Smooth muscle cell (in vitro differentiated cells): Measurements from ENCODE around the gene DIRAS1. TPM values are rescaled to one million over a fixed set of nuclear protein-coding genes. Genes with fewer than 3 reads are reported as not detected.

Source experiments
- DNase-seq: peaks from one replicate; lab custom pipeline; 2025; ENCODE audit not compliant: unreplicated experiment; lab: John Stamatoyannopoulos, UW
- H2AFZ ChIP-seq: fragments of 200-600 bp; sonication (generic); 2 replicates; pipeline ENCODE4 v1.6.0; 2016; ENCODE audit warnings: antibody characterized with exemption, low read depth, mild to moderate bottlenecking
- H3F3A ChIP-seq: fragments of 200-600 bp; sonication (generic); 2 replicates; pipeline ENCODE4 v1.6.0; 2017; ENCODE audit warnings: antibody characterized with exemption, low read depth
- H3K27ac ChIP-seq: fragments of 200-600 bp; sonication (generic); 2 replicates; pipeline ENCODE4 v1.5.1; 2016; ENCODE audit warnings: low read depth, mild to moderate bottlenecking
- H3K27me3 ChIP-seq: fragments of 200-600 bp; sonication (generic); 2 replicates; pipeline ENCODE4 v1.6.1; 2016; ENCODE audit warnings: low read depth, mild to moderate bottlenecking
- H3K36me3 ChIP-seq: fragments of 200-600 bp; sonication (generic); 2 replicates; pipeline ENCODE4 v1.5.1; 2016; ENCODE audit warnings: low read depth
- H3K4me1 ChIP-seq: fragments of 200-600 bp; sonication (generic); 2 replicates; pipeline ENCODE4 v1.5.1; 2016; ENCODE audit warnings: low read depth
- H3K4me2 ChIP-seq: fragments of 200-600 bp; sonication (generic); 2 replicates; pipeline ENCODE4 v1.6.0; 2016; ENCODE audit warnings: mild to moderate bottlenecking
- H3K4me3 ChIP-seq: fragments of 200-600 bp; sonication (generic); 2 replicates; pipeline ENCODE4 v1.5.1; 2016; ENCODE audit warnings: mild to moderate bottlenecking
- H3K79me2 ChIP-seq: fragments of 200-600 bp; sonication (generic); 2 replicates; pipeline ENCODE4 v1.6.0; 2016; ENCODE audit warnings: low read depth, mild to moderate bottlenecking
- H3K9ac ChIP-seq: fragments of 200-600 bp; sonication (generic); 2 replicates; pipeline ENCODE4 v1.6.0; 2016; ENCODE audit warnings: low read depth
- H3K9me3 ChIP-seq: fragments of 200-600 bp; sonication (generic); replicated peaks from 2 replicates; pipeline ENCODE4 v1.5.1; 2016; ENCODE audit warnings: low read depth
- H4K20me1 ChIP-seq: fragments of 200-600 bp; sonication (generic); 2 replicates; pipeline ENCODE4 v1.6.0; 2016; ENCODE audit warnings: low read depth
- CTCF ChIP-seq: fragments of 200-600 bp; sonication (generic); IDR thresholded peaks from 2 replicates; pipeline ENCODE4 v1.5.1; 2017; ENCODE audit warnings: borderline replicate concordance, mild to moderate bottlenecking, antibody characterized with exemption; ENCODE audit not compliant: insufficient read depth, poor library complexity, severe bottlenecking
- WGBS: methylation state at CpG from one replicate; pipeline ENCODE4 v1.1.7; 2016; ENCODE audit warnings: low lambda C conversion rate; 5-methylcytosine and 5-hydroxymethylcytosine counted together
- polyA plus RNA-seq: library from polyadenylated mRNA; unstranded; fragments of >200 nt; fragmentation: Nextera tagmentation; extraction: Ambion mirVana; gene quantifications from 2 replicates; pipeline ENCODE4 v1.2.1, GENCODE V29; 2016
- total RNA-seq: library from RNA; depleted of rRNA; stranded (reverse); fragments of >200 nt; gene quantifications from 2 replicates; pipeline ENCODE4 v1.2.3, GENCODE V29; 2014

Gene DIRAS1
- total and polyA plus RNA-seq, 2 experiments from 2014 or later = 6.7 to 7.2 TPM

GRCh38 chr19:2732157-2732725, 11.1 kb upstream of the DIRAS1 start:
- Histone ChIP-seq H3K27me3 (no peaks in the 10 kb centered on the region), H3K36me3 (peaks cover 4% of the 10 kb centered on the region), H3K4me3 (no peak overlapping the region), H4K20me1 (no peaks in the 10 kb centered on the region), H3K79me2 (no peaks in the 10 kb centered on the region), H3K27ac (no peak overlapping the region), H3K9ac (no peak overlapping the region), H3K9me3 (no peaks in the 10 kb centered on the region), H3K4me2 (no peak overlapping the region), H3K4me1 (no peaks in the 10 kb centered on the region), H3F3A (no peaks in the 10 kb centered on the region), H2AFZ (no peak overlapping the region)
- DNase-seq = no peak
- 97% methylated on average over 26 of the region's 33 CpGs for WGBS
- TF ChIP-seq CTCF = no peak

- H3K4me3 ChIP-seq = no peak overlapping the region
- no peak overlapping the region for H3K27ac ChIP-seq
- H3K4me2 ChIP-seq = no peak overlapping the region
- no peaks in the 10 kb centered on the region for H3F3A ChIP-seq
- no peak overlapping the region for H2AFZ ChIP-seq
- no peaks in the 10 kb centered on the region for H3K27me3 ChIP-seq
- H3K4me1 ChIP-seq = no peaks in the 10 kb centered on the region
- H3K9ac ChIP-seq = no peak overlapping the region
- no peaks in the 10 kb centered on the region for H3K79me2 ChIP-seq
- no peaks in the 10 kb centered on the region for H4K20me1 ChIP-seq
- no peak for TF ChIP-seq CTCF
- 91% methylated on average over 32 of the region's 41 CpGs for WGBS
- no peak for DNase-seq
- H3K36me3 ChIP-seq = no peaks in the 10 kb centered on the region
- no peaks in the 10 kb centered on the region for H3K9me3 ChIP-seq
These were observed 10.2 kb upstream of the DIRAS1 start for GRCh38 chr19:2731181-2731995.

GRCh38 chr19:2729943-2730818, 9.0 kb upstream of the DIRAS1 start:
- Histone ChIP-seq H3K9ac (no peak overlapping the region), H3K9me3 (no peaks in the 10 kb centered on the region), H3K36me3 (no peaks in the 10 kb centered on the region), H3K4me1 (no peaks in the 10 kb centered on the region), H2AFZ (no peak overlapping the region), H4K20me1 (no peaks in the 10 kb centered on the region), H3K4me3 (no peak overlapping the region), H3F3A (no peaks in the 10 kb centered on the region), H3K27me3 (no peaks in the 10 kb centered on the region), H3K79me2 (no peaks in the 10 kb centered on the region), H3K4me2 (no peak overlapping the region), H3K27ac (no peak overlapping the region)
- no peak for TF ChIP-seq CTCF
- DNase-seq = no peak
- WGBS = 94% methylated on average over 26 of the region's 26 CpGs
